HG02571 (cell line): Measurements from ENCODE around the gene IGF2.

Experiments
- ATAC-seq: cut with Tn5 transposase; IDR thresholded peaks from one replicate; pipeline ENCODE4 v1.9.1; 2021; ENCODE audit warnings: mild to moderate bottlenecking, moderate library complexity; ENCODE audit not compliant: unreplicated experiment

Gene IGF2

GRCh38 chr11:2169626-2170570 lies 30.7 kb upstream of the IGF2 start:
- no peak for ATAC-seq

DNA sequence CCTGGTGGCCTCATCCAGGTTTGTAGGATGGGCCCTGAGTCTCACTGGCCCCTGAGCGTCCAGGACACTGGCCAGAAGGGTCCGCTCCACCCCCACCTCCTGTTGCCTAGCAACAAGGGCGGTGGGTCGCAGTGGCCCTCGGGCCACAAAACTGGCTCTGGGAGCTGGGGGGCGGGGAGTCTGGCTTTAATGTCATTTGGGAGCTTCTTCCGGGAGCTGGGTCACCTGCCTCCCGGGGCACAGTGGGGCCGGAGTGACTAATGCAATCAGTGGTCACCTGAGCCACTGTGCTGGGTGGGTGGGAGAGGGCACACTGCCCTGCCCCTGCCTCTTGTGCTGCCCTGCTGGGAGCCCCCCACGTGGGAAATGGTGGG lies 29.8 kb upstream of the IGF2 start:
- no peak for ATAC-seq

DNA sequence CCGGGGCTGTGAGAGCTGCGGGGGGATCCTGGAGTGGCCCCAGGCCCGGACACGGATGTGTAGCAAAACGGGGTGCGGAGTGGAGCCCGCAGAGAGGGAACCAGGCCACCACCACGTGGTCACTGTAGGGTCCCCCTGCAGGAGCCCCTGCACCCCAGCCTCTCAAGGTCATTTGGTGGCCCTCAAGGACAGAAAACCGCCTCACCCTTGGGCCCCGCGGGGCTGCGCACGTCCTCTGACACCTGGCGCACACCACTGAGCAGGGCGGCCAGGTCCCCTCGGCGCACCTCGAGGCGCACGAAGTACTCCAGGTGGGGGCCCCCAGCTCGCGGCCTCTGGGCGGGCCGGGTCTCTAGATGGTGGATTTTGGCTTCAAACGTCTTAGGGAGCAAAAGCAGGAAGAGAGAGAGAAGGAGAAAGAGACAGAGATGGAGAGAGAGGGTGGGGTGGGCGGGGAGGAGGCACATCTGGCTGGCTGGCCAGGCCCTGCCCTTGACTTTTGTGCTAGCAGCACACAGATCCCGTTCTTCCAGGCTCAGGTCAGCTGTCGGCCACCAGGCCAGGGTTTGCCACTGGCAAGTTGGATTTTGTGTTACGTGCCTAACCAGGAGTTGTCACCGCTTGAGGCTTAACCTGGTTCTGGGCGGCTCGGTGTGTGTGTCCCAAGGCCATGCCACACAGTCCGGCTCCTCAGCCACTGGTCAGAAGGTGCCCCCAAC lies 29.3 kb upstream of the IGF2 start:
- no peak for ATAC-seq

- no peak for ATAC-seq
Observed at GRCh38 chr11:2167141-2168045, 28.2 kb upstream of the IGF2 start.

DNA sequence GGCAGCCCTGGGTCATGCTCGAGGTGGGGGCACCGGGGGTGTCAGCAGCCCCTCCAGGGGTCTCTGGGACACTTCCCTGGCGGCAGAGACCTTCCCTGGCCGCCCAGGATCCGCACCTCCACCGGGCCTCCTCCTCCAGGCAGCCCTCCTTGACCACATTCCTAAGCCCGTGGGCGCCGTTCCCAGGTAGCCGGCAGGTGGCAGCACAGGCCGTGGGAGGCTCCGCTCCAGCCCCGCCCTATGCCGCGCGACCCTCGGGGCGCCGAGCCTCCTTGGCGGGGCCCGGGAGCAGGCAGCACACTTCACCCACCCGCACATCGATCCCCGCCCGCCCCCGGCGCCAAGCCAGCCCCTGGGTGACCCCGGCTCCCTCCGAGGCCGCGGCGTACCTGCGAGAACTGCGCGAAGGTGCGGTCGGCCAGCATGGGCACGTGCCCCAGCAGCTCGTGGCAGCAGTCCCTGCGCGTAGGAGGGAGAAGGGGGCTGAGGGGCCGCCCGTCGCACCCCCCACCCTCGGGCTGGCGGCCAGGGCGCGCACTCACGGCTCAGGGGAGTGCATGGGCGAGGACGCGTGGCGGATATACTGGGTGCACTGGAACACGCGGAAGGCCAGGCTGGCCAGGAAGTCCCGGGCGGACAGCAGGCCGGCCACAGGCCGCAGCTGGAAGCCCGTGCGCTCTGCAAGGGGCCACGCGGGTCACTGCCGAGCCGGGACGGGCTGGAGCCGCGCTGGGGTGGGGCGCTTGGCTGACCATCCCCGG lies 27.1 kb upstream of the IGF2 start:
- ATAC-seq = no peak

- ATAC-seq = no peak
Observed at GRCh38 chr11:2165571-2165970, 26.4 kb upstream of the IGF2 start.

- no peak for ATAC-seq
Observed at GRCh38 chr11:2164861-2165555, 25.8 kb upstream of the IGF2 start.

DNA sequence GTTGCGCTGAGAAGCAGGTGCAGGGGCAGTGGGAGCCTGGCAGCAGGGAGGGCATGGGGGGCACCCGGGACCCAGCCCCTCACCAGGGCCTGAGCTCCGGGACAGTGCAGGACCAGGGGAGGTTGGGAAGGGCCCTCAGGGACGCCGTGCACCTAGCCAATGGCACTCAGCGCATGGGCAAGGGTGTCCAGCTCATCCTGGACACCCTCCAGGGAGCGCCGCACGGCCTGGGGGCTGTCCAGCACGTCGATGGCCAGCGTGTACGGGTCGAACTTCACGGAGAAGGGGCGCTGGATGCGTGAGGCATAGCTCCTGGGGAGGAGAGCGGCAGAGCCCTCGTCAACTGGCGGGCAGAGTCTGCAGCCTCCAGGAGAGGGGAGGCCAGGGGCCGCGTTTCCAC lies 24.9 kb upstream of the IGF2 start:
- ATAC-seq = no peak

GRCh38 chr11:2163428-2163978 lies 24.3 kb upstream of the IGF2 start:
- no peak for ATAC-seq

- no peak for ATAC-seq
Observed at GRCh38 chr11:2160736-2161259, 21.6 kb upstream of the IGF2 start, which contains the start of gene INS. Gene INS (minus strand): TSS chr11:2161209. CDS start chr11:2160971, 238 bp downstream.

DNA sequence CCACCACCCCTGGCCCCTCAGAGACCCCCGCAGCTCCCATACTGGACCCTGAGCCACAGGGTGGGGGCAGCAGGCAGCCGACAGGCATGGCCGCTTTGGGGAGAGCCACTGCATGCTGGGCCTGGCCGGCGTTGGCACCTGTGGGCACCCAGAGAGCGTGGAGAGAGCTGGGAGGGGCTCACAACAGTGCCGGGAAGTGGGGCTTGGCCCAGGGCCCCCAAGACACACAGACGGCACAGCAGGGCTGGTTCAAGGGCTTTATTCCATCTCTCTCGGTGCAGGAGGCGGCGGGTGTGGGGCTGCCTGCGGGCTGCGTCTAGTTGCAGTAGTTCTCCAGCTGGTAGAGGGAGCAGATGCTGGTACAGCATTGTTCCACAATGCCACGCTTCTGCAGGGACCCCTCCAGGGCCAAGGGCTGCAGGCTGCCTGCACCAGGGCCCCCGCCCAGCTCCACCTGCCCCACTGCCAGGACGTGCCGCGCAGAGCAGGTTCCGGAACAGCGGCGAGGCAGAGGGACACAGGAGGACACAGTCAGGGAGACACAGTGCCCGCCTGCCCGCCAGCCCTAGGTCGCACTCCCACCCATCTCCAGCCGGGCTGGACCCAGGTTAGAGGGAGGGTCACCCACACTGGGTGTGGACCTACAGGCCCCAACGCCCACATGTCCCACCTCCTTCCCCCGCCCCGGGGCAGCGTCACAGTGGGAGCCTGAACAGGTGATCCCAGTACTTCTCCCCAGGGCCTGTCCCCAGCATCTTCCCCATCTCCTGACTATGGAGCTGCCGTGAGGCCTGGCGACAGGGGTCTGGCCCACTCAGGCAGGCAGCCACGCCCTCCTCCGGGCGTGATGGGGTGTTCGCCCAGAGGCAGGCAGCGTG lies 20.6 kb upstream of the IGF2 start:
- ATAC-seq = no peak

GRCh38 chr11:2158966-2159365 lies 19.8 kb upstream of the IGF2 start:
- no peak for ATAC-seq

GRCh38 chr11:2158296-2158737 lies 19.1 kb upstream of the IGF2 start:
- ATAC-seq = no peak

DNA sequence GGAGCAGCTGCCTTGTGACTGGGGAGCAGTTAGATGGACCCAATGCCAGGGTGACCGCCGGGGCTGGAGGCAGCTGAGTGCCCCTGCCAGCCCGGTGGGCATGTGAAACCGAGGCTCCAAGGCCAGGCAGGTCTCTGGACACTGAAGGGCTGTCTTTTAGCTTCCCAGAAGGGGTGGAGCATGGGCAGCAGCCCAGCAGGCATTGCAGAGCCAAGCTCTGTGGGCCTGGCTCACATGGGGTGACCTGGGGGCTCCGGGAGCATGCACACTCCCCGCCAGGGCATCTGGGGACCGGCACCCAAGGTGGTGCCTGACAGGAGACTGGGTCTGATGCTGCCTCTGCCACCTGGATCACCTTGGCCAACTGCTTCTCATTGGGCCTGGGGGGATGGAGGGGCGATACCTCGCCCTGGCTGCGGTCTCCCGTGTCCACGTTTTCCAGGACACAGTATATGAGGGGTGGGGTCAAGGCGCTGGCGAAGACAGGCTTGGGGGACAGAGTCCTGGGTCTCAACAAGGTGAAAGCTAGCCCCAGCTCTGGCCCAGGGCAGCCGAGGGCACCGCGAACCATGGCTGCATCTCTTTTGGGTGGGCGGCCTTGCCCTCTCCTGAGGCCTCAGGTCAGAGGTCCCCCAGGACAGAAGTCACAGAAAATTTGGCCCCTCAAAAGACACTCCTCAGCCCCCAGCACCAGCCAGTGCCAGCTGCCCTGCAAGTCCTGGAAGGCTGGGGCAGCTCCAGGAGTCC lies 18.3 kb upstream of the IGF2 start:
- ATAC-seq = no peak

DNA sequence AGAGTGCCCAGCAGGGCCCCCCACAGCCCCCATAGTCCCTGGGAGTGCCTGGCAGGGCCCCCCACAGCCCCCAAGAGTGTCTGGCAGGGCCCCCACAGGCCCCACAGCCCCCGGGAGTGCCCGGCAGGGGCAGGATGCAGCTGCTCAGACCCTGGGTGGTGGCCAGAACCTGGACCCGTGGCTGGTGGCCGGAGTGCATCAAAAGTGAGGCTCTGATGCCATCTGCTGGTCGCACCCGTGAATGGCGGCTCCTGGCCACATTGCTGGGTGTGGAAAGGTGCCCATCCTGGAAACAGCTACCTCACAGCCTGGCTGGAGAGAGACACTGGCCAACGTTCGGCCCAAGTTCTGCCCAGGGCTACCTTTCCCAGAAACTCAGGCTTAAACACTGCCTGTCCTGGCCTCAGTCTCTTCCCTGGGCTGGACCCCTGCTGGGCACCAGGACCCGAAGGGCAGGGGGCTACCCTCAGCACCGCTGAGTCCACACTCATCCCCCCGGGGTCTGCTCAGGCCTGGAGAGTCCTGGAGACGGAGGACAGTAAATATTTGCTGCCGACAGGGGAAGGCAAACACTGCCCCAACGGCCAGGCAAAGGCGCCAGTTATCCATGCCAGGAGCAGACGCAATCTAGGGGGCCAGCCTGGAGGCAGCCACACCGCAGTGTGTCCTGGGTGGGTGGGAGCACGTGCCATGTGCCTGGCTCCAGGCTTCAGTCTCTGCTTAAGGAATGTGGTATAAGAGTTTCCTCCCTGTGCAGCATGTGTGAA lies 17.4 kb upstream of the IGF2 start:
- ATAC-seq = no peak

GRCh38 chr11:2155511-2155910 lies 16.3 kb upstream of the IGF2 start:
- no peak for ATAC-seq

DNA sequence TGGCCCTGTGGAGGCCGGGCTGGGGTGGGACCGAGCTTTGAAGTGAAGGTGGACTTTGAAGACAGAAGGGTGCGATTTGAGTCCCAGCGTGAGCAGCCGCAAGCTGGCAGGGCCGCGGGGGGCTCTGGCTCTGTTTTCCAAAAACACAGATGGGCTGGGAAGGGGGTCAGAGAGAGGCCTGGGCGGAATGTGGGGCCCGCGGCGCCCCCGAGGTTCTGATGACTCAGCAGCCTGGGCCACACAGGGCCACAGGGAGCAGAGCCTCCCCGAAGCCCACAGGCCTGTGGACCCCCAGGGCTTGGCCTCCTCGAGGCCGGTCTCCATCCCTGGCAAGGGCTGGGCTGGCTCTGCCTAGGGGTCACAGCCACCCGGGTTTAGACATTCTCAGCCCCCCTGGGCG lies 15.7 kb upstream of the IGF2 start:
- no peak for ATAC-seq
